CD4-positive, CD25-positive, alpha-beta regulatory T cell (primary cell): ENCODE measurements around the gene FKRP. TPM values are rescaled to one million over a fixed set of nuclear protein-coding genes. Genes with fewer than 3 reads are reported as not detected.

Source experiments
- ATAC-seq, 2 donors: fragments of 150-1000 bp; cut with Tn5 transposase; one replicate each; pipeline ENCODE4 v1.10.0; 2021; ENCODE audit warnings: low read depth in 2 of 2, moderate number of reproducible peaks in 2 of 2, moderate library complexity in 1 of 2
- DNase-seq, 3 donors: peaks; one replicate each; pipeline versions ENCODE4 v3.0.0 to v3.0.0-alpha.2; 2012 to 2022; ENCODE audit warnings: mixed read lengths in 1 of 3
- H3K27ac ChIP-seq: one replicate; pipeline ENCODE4 v1.7.0; 2013; ENCODE audit warnings: mild to moderate bottlenecking, low read length; ENCODE audit not compliant: insufficient read depth, poor library complexity, severe bottlenecking
- H3K27me3 ChIP-seq: one replicate; pipeline ENCODE4 v1.7.0; 2013; ENCODE audit warnings: low read length; ENCODE audit not compliant: control insufficient read depth, insufficient read depth
- H3K36me3 ChIP-seq: one replicate; pipeline ENCODE4 v1.7.0; 2013; ENCODE audit warnings: mild to moderate bottlenecking, low read length, moderate library complexity; ENCODE audit not compliant: control insufficient read depth, insufficient read depth
- H3K4me1 ChIP-seq: 2 replicates; pipeline ENCODE4 v1.7.0; 2013; ENCODE audit warnings: mild to moderate bottlenecking, low read length; ENCODE audit not compliant: insufficient read depth, control insufficient read depth, poor library complexity, severe bottlenecking
- H3K4me3 ChIP-seq: one replicate; pipeline ENCODE4 v1.7.0; 2013; ENCODE audit warnings: low read depth, mild to moderate bottlenecking, low read length, moderate library complexity
- H3K9me3 ChIP-seq, 2 experiments: 1 replicate in 1 of 2; 2 replicates in 1 of 2; pipeline ENCODE4 v1.7.0; 2013; ENCODE audit warnings: low read length in 2 of 2, mild to moderate bottlenecking in 1 of 2, moderate library complexity in 1 of 2; ENCODE audit not compliant: control insufficient read depth in 2 of 2
- H3K27ac Mint-ChIP-seq, 3 donors: one replicate each; pipeline ENCODE4 v1.8.0; 2020 to 2022; ENCODE audit warnings: mild to moderate bottlenecking in 3 of 3, mixed read lengths in 3 of 3, moderate library complexity in 2 of 3
- H3K27me3 Mint-ChIP-seq: one replicate; pipeline ENCODE4 v1.8.0; 2022; ENCODE audit warnings: mild to moderate bottlenecking, mixed read lengths
- H3K36me3 Mint-ChIP-seq: one replicate; pipeline ENCODE4 v1.8.0; 2020; ENCODE audit warnings: mixed read lengths
- H3K4me1 Mint-ChIP-seq, 4 donors: one replicate each; pipeline ENCODE4 v1.8.0; 2020 to 2022; ENCODE audit warnings: mixed read lengths in 4 of 4, mild to moderate bottlenecking in 1 of 4
- H3K4me3 Mint-ChIP-seq, 4 donors: one replicate each; pipeline ENCODE4 v1.8.0; 2020 to 2022; ENCODE audit warnings: mild to moderate bottlenecking in 4 of 4, mixed read lengths in 4 of 4, moderate library complexity in 3 of 4
- H3K9me3 Mint-ChIP-seq, 7 donors: one replicate each; pipeline ENCODE4 v1.8.0; 2020 to 2022; ENCODE audit warnings: mixed read lengths in 7 of 7, mild to moderate bottlenecking in 3 of 7, moderate library complexity in 2 of 7
- polyA plus RNA-seq, 4 donors: library from polyadenylated mRNA; unstranded; fragments of 300-500 nt; fragmentation: Illumina TruSeq; gene quantifications; one replicate each; pipeline ENCODE4 v1.2.3, GENCODE V29; 2021
- total RNA-seq: library from RNA; stranded (reverse); gene quantifications from one replicate; pipeline ENCODE4 v1.2.3, GENCODE V29; 2022

Gene FKRP
- total and polyA plus RNA-seq, 5 donors from 2014 or later: 2.7 to 18.7 (median 4.0) TPM

GRCh38 chr19:46731007-46731501 lies 14.8 kb upstream of the FKRP start:
- Mint-ChIP-seq H3K36me3 (peaks cover 32% of the 10 kb centered on the region), H3K27ac (peak overlapping the region in 1 of 3 donors; percentile 40), H3K27me3 (no peaks in the 10 kb centered on the region), H3K9me3 (no peaks in the 10 kb centered on the region), H3K4me3 (no peak overlapping the region), H3K4me1 (peaks cover 0 to 16% (median 13%) of the 10 kb centered on the region in 4 donors)
- peaks cover 70% of the 10 kb centered on the region for H3K36me3 ChIP-seq
- H3K27ac ChIP-seq: no peak overlapping the region
- H3K9me3 ChIP-seq: no peaks in the 10 kb centered on the region
- no peak for DNase-seq
- ATAC-seq: no peak
- H3K4me3 ChIP-seq: no peak overlapping the region
- peaks cover 9% of the 10 kb centered on the region for H3K4me1 ChIP-seq
- H3K27me3 ChIP-seq: no peaks in the 10 kb centered on the region

DNA sequence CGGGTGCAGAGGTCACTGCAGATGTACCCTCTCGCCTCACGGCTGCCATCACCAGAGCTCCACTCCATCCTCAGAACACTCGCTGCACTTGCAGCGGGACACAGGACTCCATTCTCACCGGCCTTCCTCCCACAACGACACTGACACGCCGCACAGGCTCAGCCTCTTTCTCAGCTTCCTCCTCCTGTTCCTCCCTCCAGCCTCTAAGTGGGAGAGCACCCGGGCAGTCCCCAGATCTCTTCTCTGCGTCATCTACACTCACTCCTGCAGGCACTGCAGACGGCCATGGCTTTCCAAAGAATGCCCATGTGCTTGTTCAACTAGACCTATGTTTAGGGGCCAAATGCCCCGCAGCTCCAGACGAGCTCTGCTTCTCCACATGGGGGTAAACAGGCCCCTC lies 14.3 kb upstream of the FKRP start:
- H3K36me3 Mint-ChIP-seq: peaks cover 29% of the 10 kb centered on the region
- Histone ChIP-seq H3K27me3 (no peaks in the 10 kb centered on the region), H3K4me3 (no peak overlapping the region), H3K27ac (no peak overlapping the region), H3K36me3 (peaks cover 70% of the 10 kb centered on the region), H3K4me1 (peaks cover 9% of the 10 kb centered on the region), H3K9me3 (no peaks in the 10 kb centered on the region)
- ATAC-seq: no peak
- no peak for DNase-seq
- no peaks in the 10 kb centered on the region for H3K9me3 Mint-ChIP-seq
- no peak overlapping the region for H3K4me3 Mint-ChIP-seq
- peak overlapping the region; percentile 40 to 92 (median 55) for H3K27ac Mint-ChIP-seq
- no peaks in the 10 kb centered on the region for H3K27me3 Mint-ChIP-seq
- H3K4me1 Mint-ChIP-seq: peaks cover 0 to 16% (median 13%) of the 10 kb centered on the region in 4 donors

GRCh38 chr19:46732172-46732938 lies 13.5 kb upstream of the FKRP start:
- H3K4me3 ChIP-seq: no peak overlapping the region
- ATAC-seq: no peak
- H3K4me1 ChIP-seq: peaks cover 9% of the 10 kb centered on the region
- Mint-ChIP-seq H3K36me3 (peaks cover 29% of the 10 kb centered on the region), H3K27ac (no peak overlapping the region), H3K9me3 (no peaks in the 10 kb centered on the region), H3K4me3 (no peak overlapping the region), H3K27me3 (no peaks in the 10 kb centered on the region), H3K4me1 (peaks cover 0 to 16% (median 13%) of the 10 kb centered on the region in 4 donors)
- peaks cover 70% of the 10 kb centered on the region for H3K36me3 ChIP-seq
- H3K9me3 ChIP-seq: no peaks in the 10 kb centered on the region
- no peak overlapping the region for H3K27ac ChIP-seq
- no peak for DNase-seq
- no peaks in the 10 kb centered on the region for H3K27me3 ChIP-seq

DNA sequence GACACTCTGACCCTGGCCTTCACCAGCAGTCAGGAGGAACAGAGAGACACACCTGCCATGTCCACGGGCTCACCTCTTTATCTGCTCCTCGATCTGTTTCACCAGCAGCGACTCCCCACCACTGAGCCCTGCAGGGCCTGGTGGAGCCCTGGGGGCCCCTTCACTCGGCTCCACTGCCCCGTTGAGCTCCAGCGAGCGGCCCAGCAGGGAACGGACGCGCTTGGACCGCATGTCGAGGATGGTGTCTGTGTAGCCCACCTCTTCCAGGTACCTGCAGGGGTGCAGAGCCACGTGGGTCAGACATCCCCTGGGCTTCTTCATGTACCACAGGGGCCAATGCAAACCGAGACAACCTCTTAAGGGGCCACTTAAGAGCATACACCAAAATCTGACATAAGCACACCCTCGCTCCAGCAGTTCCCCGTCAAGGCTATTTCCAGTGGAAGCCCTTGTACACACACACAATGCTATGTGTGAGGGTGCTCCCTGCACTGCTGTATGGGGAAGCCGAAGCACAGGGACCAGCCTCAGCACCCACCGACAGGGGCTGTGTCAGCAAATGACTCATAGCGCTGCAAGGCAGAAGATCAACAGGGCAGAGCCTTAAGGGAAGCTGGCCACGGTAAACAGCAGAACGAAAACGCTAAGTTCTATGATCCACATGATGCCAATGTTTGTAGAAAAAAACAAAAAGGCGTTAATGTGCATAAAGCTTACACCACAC lies 12.7 kb upstream of the FKRP start:
- Mint-ChIP-seq H3K9me3 (no peaks in the 10 kb centered on the region), H3K4me3 (no peak overlapping the region), H3K27ac (no peak overlapping the region), H3K4me1 (peaks cover 0 to 14% (median 12%) of the 10 kb centered on the region in 4 donors), H3K36me3 (peaks cover 35% of the 10 kb centered on the region), H3K27me3 (no peaks in the 10 kb centered on the region)
- no peak for DNase-seq
- peaks cover 6% of the 10 kb centered on the region for H3K4me1 ChIP-seq
- H3K4me3 ChIP-seq: no peak overlapping the region
- no peak for ATAC-seq
- H3K36me3 ChIP-seq: peaks cover 76% of the 10 kb centered on the region
- no peak overlapping the region for H3K27ac ChIP-seq
- no peaks in the 10 kb centered on the region for H3K9me3 ChIP-seq
- H3K27me3 ChIP-seq: no peaks in the 10 kb centered on the region

DNA sequence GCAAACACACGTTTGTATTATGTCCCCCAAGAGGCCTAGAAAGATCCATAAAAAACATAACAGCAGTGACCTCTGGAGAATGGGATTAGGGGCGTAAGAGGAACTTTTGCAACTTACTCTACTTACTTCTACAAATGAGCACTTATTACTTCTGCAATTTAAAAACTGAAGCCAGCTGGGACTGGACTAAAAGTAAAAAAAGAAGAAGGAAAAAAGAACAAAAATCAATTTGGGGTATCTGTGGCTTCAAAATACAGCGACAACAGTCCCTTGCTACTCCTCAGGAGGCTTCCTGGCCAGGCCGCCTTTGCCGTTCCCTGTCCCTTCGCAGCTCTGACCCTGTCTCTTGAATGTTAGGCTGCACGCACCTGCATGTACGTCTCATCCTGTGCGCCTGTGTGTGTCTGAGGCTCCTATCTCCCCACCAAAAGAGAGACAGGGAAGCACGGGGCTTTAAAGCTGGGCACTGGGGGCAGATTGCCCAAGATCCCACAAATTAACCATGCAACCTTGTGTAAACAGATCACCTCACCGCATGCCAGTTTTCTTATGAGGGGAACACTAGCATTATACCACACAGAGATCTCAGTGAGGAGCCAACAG lies 12.1 kb upstream of the FKRP start:
- no peak overlapping the region for H3K4me3 Mint-ChIP-seq
- Histone ChIP-seq H3K27ac (no peak overlapping the region), H3K27me3 (no peaks in the 10 kb centered on the region), H3K9me3 (no peaks in the 10 kb centered on the region), H3K4me3 (no peak overlapping the region), H3K36me3 (peaks cover 83% of the 10 kb centered on the region), H3K4me1 (no peaks in the 10 kb centered on the region)
- peaks cover 0 to 10% (median 9%) of the 10 kb centered on the region in 4 donors for H3K4me1 Mint-ChIP-seq
- H3K36me3 Mint-ChIP-seq: peaks cover 35% of the 10 kb centered on the region
- peak overlapping the region in 2 of 3 donors; percentile 48 to 76 for H3K27ac Mint-ChIP-seq
- H3K9me3 Mint-ChIP-seq: no peaks in the 10 kb centered on the region
- DNase-seq (no peak), ATAC-seq (no peak)
- no peaks in the 10 kb centered on the region for H3K27me3 Mint-ChIP-seq

- H3K4me1 Mint-ChIP-seq: peaks cover 8 to 24% (median 20%) of the 10 kb centered on the region in 4 donors
- peaks cover 62% of the 10 kb centered on the region for H3K36me3 ChIP-seq
Measured at GRCh38 chr19:46736531-46737297, 9.1 kb upstream of the FKRP start.

GRCh38 chr19:46737298-46737654 lies 8.6 kb upstream of the FKRP start:
- Mint-ChIP-seq H3K4me3 (no peak overlapping the region), H3K27me3 (no peaks in the 10 kb centered on the region), H3K9me3 (peaks cover 0 to 2% (median 0%) of the 10 kb centered on the region in 7 donors), H3K36me3 (peaks cover 21% of the 10 kb centered on the region), H3K4me1 (peaks cover 8 to 30% (median 21%) of the 10 kb centered on the region in 4 donors), H3K27ac (no peak overlapping the region)
- H3K36me3 ChIP-seq: peaks cover 56% of the 10 kb centered on the region
- no peaks in the 10 kb centered on the region for H3K9me3 ChIP-seq
- no peak for ATAC-seq
- H3K4me3 ChIP-seq: no peak overlapping the region
- peaks cover 3% of the 10 kb centered on the region for H3K4me1 ChIP-seq
- H3K27ac ChIP-seq: no peak overlapping the region
- H3K27me3 ChIP-seq: no peaks in the 10 kb centered on the region
- DNase-seq: no peak

More at GRCh38 chr19:46736531-46737297, 9.1 kb upstream of the FKRP start:
- Histone ChIP-seq H3K4me3 (no peak overlapping the region), H3K4me1 (no peaks in the 10 kb centered on the region), H3K27me3 (no peaks in the 10 kb centered on the region), H3K27ac (no peak overlapping the region), H3K9me3 (no peaks in the 10 kb centered on the region)
- Mint-ChIP-seq H3K27ac (no peak overlapping the region), H3K4me3 (no peak overlapping the region), H3K9me3 (peaks cover 0 to 1% (median 0%) of the 10 kb centered on the region in 7 donors), H3K27me3 (no peaks in the 10 kb centered on the region), H3K36me3 (peaks cover 22% of the 10 kb centered on the region)
- DNase-seq (no peak), ATAC-seq (no peak)
